OCI-LY7 (cell line): ENCODE measurements around the gene WWOX.

Experiments used
- CTCF ChIP-seq: fragments of 200-600 bp; sonication (generic); conservative IDR thresholded peaks from 2 replicates; pipeline ENCODE4 v1.5.1; 2014; ENCODE audit warnings: mild to moderate bottlenecking, antibody characterized with exemption, low read length, moderate library complexity, mixed read lengths
- EZH2phosphoT487 ChIP-seq: fragments of 200-600 bp; sonication (generic); IDR thresholded peaks from 2 replicates; pipeline ENCODE4 v1.6.1; 2018; ENCODE audit warnings: low read depth, borderline replicate concordance, mild to moderate bottlenecking, mixed run types, antibody characterized with exemption, low read length, moderate library complexity, mixed read lengths

- no peak for TF ChIP-seq CTCF
- TF ChIP-seq EZH2phosphoT487, result no peak
Measured at GRCh38 chr16:78520470-78520869, 421.0 kb downstream of the WWOX start.
